Glutamatergic neuron (in vitro differentiated cells): ENCODE data around the gene CDK14. TPM values are rescaled to one million over a fixed set of nuclear protein-coding genes. Genes with fewer than 3 reads are reported as not detected.
"Not testable (repeated sequence)": the region's sequence is repeated elsewhere in the genome, so short reads cannot be mapped to it uniquely, and the experiment has no call there.

Experiments used
- DNase-seq: peaks from one replicate; pipeline ENCODE4 v3.0.0; 2022
- H3K27ac Mint-ChIP-seq: one replicate; pipeline ENCODE4 v1.8.0; 2020; ENCODE audit warnings: mild to moderate bottlenecking, mixed read lengths, inconsistent platforms; ENCODE audit not compliant: unreplicated experiment
- H3K27me3 Mint-ChIP-seq: one replicate; pipeline ENCODE4 v1.8.0; 2020; ENCODE audit warnings: mild to moderate bottlenecking, moderate library complexity, mixed read lengths, inconsistent platforms; ENCODE audit not compliant: unreplicated experiment
- H3K36me3 Mint-ChIP-seq: one replicate; pipeline ENCODE4 v1.8.0; 2020; ENCODE audit warnings: mild to moderate bottlenecking, mixed read lengths, inconsistent platforms; ENCODE audit not compliant: unreplicated experiment
- H3K4me1 Mint-ChIP-seq: one replicate; pipeline ENCODE4 v1.8.0; 2020; ENCODE audit warnings: mild to moderate bottlenecking, low read depth, mixed read lengths, inconsistent platforms; ENCODE audit not compliant: unreplicated experiment
- H3K4me3 Mint-ChIP-seq: one replicate; pipeline ENCODE4 v1.8.0; 2020; ENCODE audit warnings: mild to moderate bottlenecking, mixed read lengths, inconsistent platforms; ENCODE audit not compliant: unreplicated experiment
- H3K9me3 Mint-ChIP-seq: one replicate; pipeline ENCODE4 v1.8.0; 2020; ENCODE audit warnings: mild to moderate bottlenecking, moderate library complexity, mixed read lengths, inconsistent platforms; ENCODE audit not compliant: unreplicated experiment
- CTCF ChIP-seq: fragments of 200-600 bp; sonication (generic); IDR thresholded peaks from one replicate; pipeline ENCODE4 v1.5.0; 2021; ENCODE audit not compliant: partially characterized antibody, unreplicated experiment
- total RNA-seq: library from RNA; stranded (reverse); fragmentation: NEBNext Ultra II Directional; extraction: Animal tissue kit (Norgen Biotek cat#: 25700); gene quantifications from one replicate; pipeline ENCODE4 v1.2.1, GENCODE V29; 2021; ENCODE audit not compliant: unreplicated experiment

CDK14 gene
- total RNA-seq, 1 donor from 2014 or later: 96.5 TPM

- no peak for DNase-seq
- H3K27me3 Mint-ChIP-seq: no peaks in the 10 kb centered on the region
- H3K36me3 Mint-ChIP-seq: peaks cover 18% of the 10 kb centered on the region
- no peak for TF ChIP-seq CTCF
- H3K4me1 Mint-ChIP-seq: peaks cover 15% of the 10 kb centered on the region
- H3K27ac Mint-ChIP-seq: no peak overlapping the region
- H3K4me3 Mint-ChIP-seq: no peak overlapping the region
- H3K9me3 Mint-ChIP-seq: peaks cover 10% of the 10 kb centered on the region
These were observed 201.5 kb downstream of the CDK14 start for GRCh38 chr7:90797596-90797995.

DNA sequence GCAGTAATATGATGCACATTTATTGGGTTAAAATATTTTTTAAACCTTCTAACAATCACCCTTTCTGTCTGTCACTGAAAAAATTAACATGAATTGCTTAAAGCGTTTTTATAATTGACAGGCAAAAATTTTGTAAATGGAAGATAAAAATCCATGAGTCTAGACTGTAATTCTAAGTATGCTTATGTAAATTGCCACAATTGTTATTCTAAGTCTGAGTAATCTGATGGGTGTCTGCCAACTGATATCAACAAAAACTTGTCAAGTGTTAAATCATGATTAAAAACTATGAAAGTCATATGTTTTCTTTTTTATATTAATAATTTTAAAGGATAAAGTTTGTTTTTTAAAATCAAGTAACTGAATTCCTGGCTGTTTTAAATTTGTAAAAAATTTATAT lies 208.2 kb downstream of the CDK14 start:
- Mint-ChIP-seq H3K4me1 (peaks cover 15% of the 10 kb centered on the region), H3K27me3 (no peaks in the 10 kb centered on the region)
- TF ChIP-seq CTCF: no peak

DNA sequence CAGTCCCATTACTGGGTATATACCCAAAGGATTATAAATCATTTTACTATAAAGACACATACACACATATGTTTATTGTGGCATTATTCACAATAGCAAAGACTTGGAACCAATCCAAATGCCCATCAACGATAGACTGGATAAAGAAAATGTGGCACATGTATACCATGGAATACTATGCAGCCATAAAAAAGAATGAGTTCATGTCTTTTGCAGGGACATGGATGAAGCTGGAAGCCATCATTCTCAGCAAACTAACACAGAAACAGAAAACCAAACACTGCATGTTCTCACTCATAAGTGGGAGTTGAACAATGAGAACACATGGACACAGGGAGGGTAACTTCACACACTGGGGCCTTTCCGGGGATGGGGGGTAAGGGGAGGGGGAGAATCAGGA lies 219.4 kb downstream of the CDK14 start:
- not testable (repeated sequence) for H3K27ac Mint-ChIP-seq, H3K4me3 Mint-ChIP-seq, H3K4me1 Mint-ChIP-seq, H3K27me3 Mint-ChIP-seq, H3K9me3 Mint-ChIP-seq, H3K36me3 Mint-ChIP-seq, DNase-seq

More for the DNA sequence above, 208.2 kb downstream of the CDK14 start:
- no peak overlapping the region for H3K4me3 Mint-ChIP-seq
- peaks cover 11% of the 10 kb centered on the region for H3K9me3 Mint-ChIP-seq
- peaks cover 18% of the 10 kb centered on the region for H3K36me3 Mint-ChIP-seq
- H3K27ac Mint-ChIP-seq: no peak overlapping the region
- DNase-seq: no peak

DNA sequence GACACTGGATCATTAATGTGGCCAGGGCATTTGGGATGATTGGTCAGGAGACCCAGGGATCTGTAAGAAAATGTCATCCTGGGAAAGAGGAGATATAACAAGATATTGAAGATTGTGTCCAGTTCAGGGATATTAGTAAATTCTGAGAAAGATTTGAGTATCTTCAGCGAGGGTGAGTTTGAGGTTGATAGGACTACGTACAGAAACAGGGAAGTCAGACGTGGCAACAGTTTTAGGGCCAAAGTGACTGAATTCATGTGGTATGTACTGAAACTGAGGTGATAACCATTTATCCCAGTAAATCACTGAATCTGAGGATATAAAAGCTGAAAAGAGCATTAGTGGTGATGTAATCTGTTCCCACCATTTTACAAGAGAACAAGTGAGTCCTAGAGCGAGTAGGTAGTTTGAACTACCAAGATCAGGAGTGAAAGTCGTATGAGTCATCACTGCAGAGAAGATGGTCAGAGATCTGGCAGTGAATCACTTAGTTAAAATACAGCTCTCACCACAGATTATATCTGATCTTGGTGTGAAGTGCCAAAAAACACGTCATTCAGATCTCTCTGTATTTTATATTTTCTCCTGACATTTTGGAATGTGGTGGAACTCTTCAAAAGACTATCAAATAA lies 220.5 kb downstream of the CDK14 start:
- H3K27ac Mint-ChIP-seq: no peak overlapping the region
- DNase-seq: no peak
- H3K36me3 Mint-ChIP-seq: peaks cover 2% of the 10 kb centered on the region
- no peak for TF ChIP-seq CTCF
- H3K27me3 Mint-ChIP-seq: no peaks in the 10 kb centered on the region
- H3K4me1 Mint-ChIP-seq: peaks cover 6% of the 10 kb centered on the region
- H3K9me3 Mint-ChIP-seq: no peaks in the 10 kb centered on the region
- H3K4me3 Mint-ChIP-seq: no peak overlapping the region

- Mint-ChIP-seq H3K36me3 (peaks cover 5% of the 10 kb centered on the region), H3K9me3 (no peaks in the 10 kb centered on the region), H3K27ac (no peak overlapping the region), H3K4me1 (peaks cover 6% of the 10 kb centered on the region), H3K4me3 (no peak overlapping the region), H3K27me3 (no peaks in the 10 kb centered on the region)
- no peak for TF ChIP-seq CTCF
- no peak for DNase-seq
These were observed 221.0 kb downstream of the CDK14 start for GRCh38 chr7:90817151-90817550.
